Liver (tissue), 3 donors: ENCODE data around the gene LPAR1.

Experiments used
- CTCF ChIP-seq: fragments of 150-350 bp; IDR thresholded peaks from 2 replicates; pipeline ENCODE4 v1.5.1; 2017; ENCODE audit warnings: improper control_type of control experiment, low read depth, low read length; ENCODE audit not compliant: missing input control
- JUND ChIP-seq, 2 donors: IDR thresholded peaks; 2 replicates each; pipeline ENCODE4 v1.6.1; 2016; ENCODE audit warnings: antibody characterized with exemption in 2 of 2
- RAD21 ChIP-seq, 2 donors: IDR thresholded peaks; 2 replicates each; pipeline ENCODE4 v1.6.1; 2016; ENCODE audit warnings: antibody characterized with exemption in 2 of 2, mild to moderate bottlenecking in 2 of 2
- YY1 ChIP-seq: IDR thresholded peaks from 2 replicates; pipeline ENCODE4 v1.6.1; 2016; ENCODE audit warnings: antibody characterized with exemption, mild to moderate bottlenecking
- TF ChIP-seq, protein P1 (sequence below): IDR thresholded peaks from 2 replicates; pipeline ENCODE4 v1.6.1; 2016; ENCODE audit warnings: antibody characterized with exemption
- donor health status: healthy.
- donor health status: healthy.

GRCh38 chr9:110830495-110830894, 207.8 kb downstream of the LPAR1 start:
- TF ChIP-seq RAD21 (IDR thresholded peaks at IDR 0.05) (no peak), YY1 (no peak), JUND (IDR thresholded peaks at IDR 0.05) (no peak), CTCF (no peak)
- TF ChIP-seq, protein P1, sequence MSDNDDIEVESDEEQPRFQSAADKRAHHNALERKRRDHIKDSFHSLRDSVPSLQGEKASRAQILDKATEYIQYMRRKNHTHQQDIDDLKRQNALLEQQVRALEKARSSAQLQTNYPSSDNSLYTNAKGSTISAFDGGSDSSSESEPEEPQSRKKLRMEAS, result no peak
